Measurements from ENCODE around the gene WDR36. TPM values are rescaled to one million over a fixed set of nuclear protein-coding genes. Genes with fewer than 3 reads are reported as not detected.
A peak's percentile ranks its signal among the peaks of the same experiment; 100 is the strongest.

WDR36 gene
- polyA plus RNA-seq, 3 donors = 7.2 to 8.7 (median 8.2) TPM

GRCh38 chr5:111106320-111106948 is 14.3 kb downstream of the WDR36 start:
- no peak for TF ChIP-seq CTCF (IDR thresholded peaks at IDR 0.05)
- H3K4me3 Mint-ChIP-seq = no peak overlapping the region
- peaks cover 74 to 80% of the 10 kb centered on the region in 2 donors for H3K36me3 Mint-ChIP-seq
- Histone ChIP-seq H3K9ac (ENCODE audit: insufficient read depth, low read length, poor library complexity, severe bottlenecking) (no peak overlapping the region), H2AFZ (ENCODE audit: insufficient read depth, low read depth, low read length, poor library complexity, severe bottlenecking) (no peak overlapping the region), H3K27ac (ENCODE audit: low read depth in 1 of 2, low read length in 2 of 2) (no peak overlapping the region), H3K4me1 (ENCODE audit: control insufficient read depth in 1 of 2, insufficient read depth in 2 of 2, low read length in 2 of 2) (no peaks in the 10 kb centered on the region), H3K36me3 (replicated peaks in 1 of 2; ENCODE audit: control insufficient read depth in 1 of 2, insufficient read depth in 2 of 2, low read length in 2 of 2) (peaks cover 94 to 100% of the 10 kb centered on the region in 2 donors), H3K4me3 (replicated peaks in 1 of 3; ENCODE audit: low read depth in 2 of 3, low read length in 3 of 3) (no peak overlapping the region), H3K4me2 (replicated peaks; ENCODE audit: extremely low read depth, low read length, poor library complexity, severe bottlenecking) (no peak overlapping the region), H3K9me3 (replicated peaks in 1 of 2; ENCODE audit: control insufficient read depth in 1 of 2, insufficient read depth in 1 of 2, low read length in 2 of 2) (no peaks in the 10 kb centered on the region), H4K20me1 (ENCODE audit: insufficient read depth, low read length) (no peaks in the 10 kb centered on the region), H3K27me3 (ENCODE audit: control insufficient read depth in 2 of 2, insufficient read depth in 2 of 2, low read length in 2 of 2) (no peaks in the 10 kb centered on the region), H3K79me2 (ENCODE audit: insufficient read depth, low read length) (no peaks in the 10 kb centered on the region)
- DNase-seq = no peak
- WGBS (ENCODE audit: insufficient coverage) = no CpG with 5 or more reads among the region's 2 CpGs
- no peaks in the 10 kb centered on the region for H3K9me3 Mint-ChIP-seq
- intact Hi-C loops (cut with micrococcal nuclease) = no loop called here
- H3K4me1 Mint-ChIP-seq = peaks cover 7% of the 10 kb centered on the region
- H3K27ac Mint-ChIP-seq = peak overlapping the region in 2 of 7 donors; percentile 12 to 22
- H3K27me3 Mint-ChIP-seq (ENCODE audit: low read depth in 3 of 3) = peaks cover 0 to 2% (median 0%) of the 10 kb centered on the region in 3 donors

GRCh38 chr5:111107371-111107770 is 15.2 kb downstream of the WDR36 start:
- Histone ChIP-seq H3K4me1 (ENCODE audit: control insufficient read depth in 1 of 2, insufficient read depth in 2 of 2, low read length in 2 of 2) (no peaks in the 10 kb centered on the region), H3K36me3 (replicated peaks in 1 of 2; ENCODE audit: control insufficient read depth in 1 of 2, insufficient read depth in 2 of 2, low read length in 2 of 2) (peaks cover 95 to 100% of the 10 kb centered on the region in 2 donors), H2AFZ (ENCODE audit: insufficient read depth, low read depth, low read length, poor library complexity, severe bottlenecking) (no peak overlapping the region), H3K27ac (ENCODE audit: low read depth in 1 of 2, low read length in 2 of 2) (no peak overlapping the region), H4K20me1 (ENCODE audit: insufficient read depth, low read length) (no peaks in the 10 kb centered on the region), H3K4me3 (replicated peaks in 1 of 3; ENCODE audit: low read depth in 2 of 3, low read length in 3 of 3) (no peak overlapping the region), H3K27me3 (ENCODE audit: control insufficient read depth in 2 of 2, insufficient read depth in 2 of 2, low read length in 2 of 2) (no peaks in the 10 kb centered on the region), H3K9ac (ENCODE audit: insufficient read depth, low read length, poor library complexity, severe bottlenecking) (no peak overlapping the region), H3K79me2 (ENCODE audit: insufficient read depth, low read length) (no peaks in the 10 kb centered on the region), H3K9me3 (replicated peaks in 1 of 2; ENCODE audit: control insufficient read depth in 1 of 2, insufficient read depth in 1 of 2, low read length in 2 of 2) (no peaks in the 10 kb centered on the region), H3K4me2 (replicated peaks; ENCODE audit: extremely low read depth, low read length, poor library complexity, severe bottlenecking) (no peak overlapping the region)
- DNase-seq = no peak
- no peak for TF ChIP-seq CTCF (IDR thresholded peaks at IDR 0.05)
- Mint-ChIP-seq H3K9me3 (no peaks in the 10 kb centered on the region), H3K36me3 (peaks cover 79 to 84% of the 10 kb centered on the region in 2 donors), H3K4me1 (peaks cover 7% of the 10 kb centered on the region), H3K27ac (no peak overlapping the region), H3K27me3 (ENCODE audit: low read depth in 3 of 3) (no peaks in the 10 kb centered on the region), H3K4me3 (no peak overlapping the region)
- intact Hi-C loops (cut with micrococcal nuclease) = no loop called here
- WGBS (ENCODE audit: insufficient coverage) = no CpG with 5 or more reads among the region's 2 CpGs

All from CD14-positive monocyte (primary cell).